ENCODE results near the gene FADS1. TPM values are rescaled to one million over a fixed set of nuclear protein-coding genes. Genes with fewer than 3 reads are reported as not detected.

The FADS1 gene
- total RNA-seq, 1 experiment from 2014 or later = 148 TPM

GRCh38 chr11:61800331-61801281 lies 16.2 kb downstream of the FADS1 start:
- DNase-seq (ENCODE audit: low spot score) = no peak
- in situ Hi-C loops (cut with HindIII; ENCODE audit: low sequenced_read_pairs) = no loop called here

DNA sequence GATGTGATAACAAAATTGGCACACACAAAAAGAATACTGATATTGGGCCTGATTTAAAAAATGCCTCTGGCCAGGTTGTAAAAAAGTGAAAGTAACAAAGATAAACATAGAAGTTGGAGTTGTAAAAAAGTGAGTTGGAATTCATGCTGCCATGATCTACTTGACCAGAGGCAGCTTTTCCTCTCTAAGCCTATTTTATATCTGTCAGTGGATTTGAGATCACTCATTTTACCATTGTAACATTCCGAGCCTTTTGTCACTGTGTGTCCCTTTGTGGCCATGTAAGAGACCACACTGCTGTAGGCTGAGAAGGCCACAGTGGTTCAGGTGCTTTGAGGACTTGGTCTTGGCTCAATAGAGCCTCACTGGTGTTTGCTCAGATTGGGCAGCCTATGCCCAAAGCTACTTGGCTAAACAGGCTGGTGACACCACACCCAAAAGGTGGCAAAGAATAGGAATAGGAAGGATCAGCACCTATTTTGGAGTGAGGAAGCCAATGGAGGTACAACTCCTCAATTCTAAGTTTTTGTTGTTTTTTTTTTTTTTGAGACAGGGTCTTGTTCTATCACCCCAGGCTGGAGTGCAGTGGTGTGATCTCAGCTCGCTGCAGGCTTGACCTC lies 17.0 kb downstream of the FADS1 start:
- in situ Hi-C loops (cut with HindIII; ENCODE audit: low sequenced_read_pairs) = no loop called here
- DNase-seq (ENCODE audit: low spot score) = no peak

DNA sequence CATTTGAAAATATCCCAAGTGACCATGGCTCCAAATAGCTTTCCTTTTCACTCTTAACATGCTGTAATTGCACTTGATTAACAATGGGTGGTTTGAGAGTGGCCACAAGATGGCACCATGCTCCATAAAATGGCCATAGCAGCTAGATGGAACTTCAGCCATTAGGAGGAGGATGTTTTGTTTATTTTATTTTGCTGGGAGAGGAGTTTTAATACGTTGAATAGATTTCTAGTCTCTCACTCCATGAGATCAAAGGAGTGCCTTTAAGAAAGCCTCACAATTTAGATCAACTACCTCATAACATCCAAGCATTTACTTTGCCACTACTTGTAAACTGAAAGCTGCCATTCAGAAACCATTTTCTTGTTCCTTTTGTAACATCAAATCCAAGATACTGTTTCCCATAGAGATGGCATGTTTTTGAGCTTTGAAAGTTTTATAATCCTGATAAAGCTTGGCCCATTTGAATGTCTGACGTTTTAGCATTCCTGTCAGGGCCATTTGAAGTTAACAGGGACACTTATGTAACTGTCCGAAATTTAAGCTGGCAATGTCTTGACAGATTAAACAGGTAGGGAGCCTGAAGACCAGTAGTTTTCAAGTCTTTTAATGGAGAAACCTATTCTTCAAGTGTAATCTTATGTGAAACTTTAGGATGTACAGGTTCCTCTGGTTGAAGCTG lies 19.4 kb downstream of the FADS1 start:
- in situ Hi-C loops (cut with HindIII; ENCODE audit: low sequenced_read_pairs) = no loop called here
- DNase-seq (ENCODE audit: low spot score) = peak; percentile 91

DNA sequence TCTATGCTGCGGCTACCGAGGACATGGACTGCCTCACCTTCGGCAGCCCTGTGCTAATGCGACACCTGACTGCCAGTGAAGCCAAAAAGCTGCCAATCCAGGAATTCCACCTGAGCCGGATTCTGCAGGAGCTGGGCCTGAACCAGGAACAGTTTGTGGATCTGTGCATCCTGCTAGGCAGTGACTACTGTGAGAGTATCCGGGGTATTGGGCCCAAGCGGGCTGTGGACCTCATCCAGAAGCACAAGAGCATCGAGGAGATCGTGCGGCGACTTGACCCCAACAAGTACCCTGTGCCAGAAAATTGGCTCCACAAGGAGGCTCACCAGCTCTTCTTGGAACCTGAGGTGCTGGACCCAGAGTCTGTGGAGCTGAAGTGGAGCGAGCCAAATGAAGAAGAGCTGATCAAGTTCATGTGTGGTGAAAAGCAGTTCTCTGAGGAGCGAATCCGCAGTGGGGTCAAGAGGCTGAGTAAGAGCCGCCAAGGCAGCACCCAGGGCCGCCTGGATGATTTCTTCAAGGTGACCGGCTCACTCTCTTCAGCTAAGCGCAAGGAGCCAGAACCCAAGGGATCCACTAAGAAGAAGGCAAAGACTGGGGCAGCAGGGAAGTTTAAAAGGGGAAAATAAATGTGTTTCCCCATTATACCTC lies 20.8 kb downstream of the FADS1 start:
- DNase-seq (ENCODE audit: low spot score) = no peak
- in situ Hi-C loops (cut with HindIII; ENCODE audit: low sequenced_read_pairs) = no loop called here

GRCh38 chr11:61795459-61795858 lies 21.3 kb downstream of the FADS1 start:
- no peak for DNase-seq (ENCODE audit: low spot score)
- in situ Hi-C loops (cut with HindIII; ENCODE audit: low sequenced_read_pairs) = no loop called here

GRCh38 chr11:61794579-61794978 lies 22.2 kb downstream of the FADS1 start:
- DNase-seq (ENCODE audit: low spot score) = no peak
- in situ Hi-C loops (cut with HindIII; ENCODE audit: low sequenced_read_pairs) = no loop called here

GRCh38 chr11:61793829-61794204 lies 23.0 kb downstream of the FADS1 start:
- in situ Hi-C loops (cut with HindIII; ENCODE audit: low sequenced_read_pairs) = no loop called here
- no peak for DNase-seq (ENCODE audit: low spot score)

- DNase-seq (ENCODE audit: low spot score) = no peak
- in situ Hi-C loops (cut with HindIII; ENCODE audit: low sequenced_read_pairs) = no loop called here
Observed at GRCh38 chr11:61793083-61793828, 23.5 kb downstream of the FADS1 start.

DNA sequence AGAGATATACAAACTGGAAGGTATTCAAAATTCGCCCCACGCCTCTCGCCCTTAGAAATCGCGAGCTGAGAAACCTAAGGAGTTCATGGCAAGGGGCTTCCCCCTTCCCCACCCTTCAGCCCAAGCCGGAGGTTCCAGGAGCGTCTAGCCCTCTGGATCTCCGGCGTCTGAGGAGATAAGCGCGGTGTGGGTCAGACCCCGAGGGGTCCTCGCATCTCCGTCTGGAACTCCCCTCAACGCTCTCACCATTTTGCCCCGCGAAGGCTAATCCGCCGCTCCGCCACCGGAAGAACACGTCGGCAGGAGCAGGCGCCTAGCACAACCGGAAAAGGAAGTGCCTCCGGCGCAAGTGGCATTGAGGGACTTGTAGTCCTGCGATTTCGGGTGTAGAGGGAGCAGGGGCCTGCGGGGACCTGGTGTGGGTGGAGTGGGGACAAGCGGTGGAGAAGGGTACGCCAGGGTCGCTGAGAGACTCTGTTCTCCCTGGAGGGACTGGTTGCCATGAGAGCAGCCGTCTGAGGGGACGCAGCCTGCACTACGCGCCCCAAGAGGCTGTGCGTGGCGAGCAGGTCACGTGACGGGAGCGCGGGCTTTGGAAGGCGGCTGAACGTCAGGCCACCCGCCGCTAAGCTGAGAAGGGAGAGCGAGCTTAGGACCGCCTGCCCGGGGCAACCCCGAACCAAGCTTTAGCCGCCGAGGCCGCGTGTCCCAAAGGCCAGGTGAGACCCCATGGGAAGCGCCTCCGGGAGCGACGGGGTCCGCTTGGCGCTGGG lies 24.3 kb downstream of the FADS1 start, which contains the start of the genes FEN1 and TMEM258:
TSS of gene FEN1 (plus strand) at position 602 of the 773 bp plus-strand sequence. CDS start 2,451 bp downstream, outside the sequence.
TSS of gene TMEM258 (minus strand) at position 290 of the 773 bp plus-strand sequence. CDS start at position 249, 41 bp downstream.
- DNase-seq (ENCODE audit: low spot score) = peak; percentile 93
- in situ Hi-C loops (cut with HindIII; ENCODE audit: low sequenced_read_pairs) = no loop called here

GRCh38 chr11:61791737-61792309 lies 25.0 kb downstream of the FADS1 start:
- DNase-seq (ENCODE audit: low spot score) = peak; percentile 64
- in situ Hi-C loops (cut with HindIII; ENCODE audit: low sequenced_read_pairs) = no loop called here

- in situ Hi-C loops (cut with HindIII; ENCODE audit: low sequenced_read_pairs) = no loop called here
- peak; percentile 50 for DNase-seq (ENCODE audit: low spot score)
Observed at GRCh38 chr11:61787928-61788491, 28.8 kb downstream of the FADS1 start.

GRCh38 chr11:61785837-61786402 lies 30.9 kb downstream of the FADS1 start:
- in situ Hi-C loops (cut with HindIII; ENCODE audit: low sequenced_read_pairs) = no loop called here
- no peak for DNase-seq (ENCODE audit: low spot score)

- DNase-seq (ENCODE audit: low spot score) = no peak
- in situ Hi-C loops (cut with HindIII; ENCODE audit: low sequenced_read_pairs) = no loop called here
Observed at GRCh38 chr11:61784506-61784805, 32.3 kb downstream of the FADS1 start.

DNA sequence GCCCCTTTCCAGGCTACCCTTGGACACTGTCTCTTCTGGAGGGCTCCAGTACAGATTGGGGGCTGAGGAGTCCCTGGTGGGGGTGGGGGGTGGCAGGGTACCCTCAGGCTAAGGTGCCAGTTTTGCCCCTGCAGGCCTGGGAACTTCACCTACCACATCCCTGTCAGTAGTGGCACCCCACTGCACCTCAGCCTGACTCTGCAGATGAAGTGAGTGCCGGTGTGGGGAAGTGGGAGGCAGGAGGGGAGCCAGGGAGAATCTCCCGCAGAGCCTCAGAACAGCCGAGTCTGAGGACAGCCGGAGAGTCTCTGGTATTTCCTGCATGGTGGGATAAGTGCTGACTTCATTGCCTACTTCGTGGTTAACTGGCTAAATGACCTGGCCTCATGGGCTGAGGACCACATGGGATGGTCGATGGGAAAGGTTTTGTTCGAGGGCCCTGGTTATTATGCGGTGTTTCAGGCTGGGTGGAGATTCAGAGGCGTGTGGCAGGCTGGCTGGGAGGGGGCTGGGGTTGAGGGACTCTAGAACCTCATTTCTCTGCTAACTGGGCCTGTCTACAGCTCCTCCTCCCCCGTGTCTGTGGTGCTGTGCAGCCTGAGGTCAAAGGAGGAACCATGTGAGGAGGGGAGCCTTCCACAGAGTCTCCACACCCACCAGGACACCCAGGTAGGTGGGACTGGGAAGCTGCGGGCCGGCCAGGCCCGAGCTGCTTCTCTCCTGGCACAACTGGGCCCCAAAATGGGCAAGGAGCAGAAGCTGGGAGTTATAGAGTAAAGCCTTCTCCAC lies 32.9 kb downstream of the FADS1 start:
- in situ Hi-C loops (cut with HindIII; ENCODE audit: low sequenced_read_pairs) = no loop called here

GRCh38 chr11:61782841-61783240 lies 34.0 kb downstream of the FADS1 start:
- in situ Hi-C loops (cut with HindIII; ENCODE audit: low sequenced_read_pairs) = no loop called here
- DNase-seq (ENCODE audit: low spot score) = no peak

More for the DNA sequence above, 32.9 kb downstream of the FADS1 start:
- DNase-seq (ENCODE audit: low spot score) = no peak

GRCh38 chr11:61782299-61782698 lies 34.5 kb downstream of the FADS1 start:
- in situ Hi-C loops (cut with HindIII; ENCODE audit: low sequenced_read_pairs) = no loop called here
- no peak for DNase-seq (ENCODE audit: low spot score)
